ENCODE data around the gene BPHL. TPM values are rescaled to one million over a fixed set of nuclear protein-coding genes. Genes with fewer than 3 reads are reported as not detected.
"Not testable (repeated sequence)": the region's sequence is repeated elsewhere in the genome, so short reads cannot be mapped to it uniquely, and the experiment has no call there.

The BPHL gene
- total RNA-seq, 1 experiment from 2014 or later = 36.3 TPM

- H3K9me3 ChIP-seq (ENCODE audit: control insufficient read depth, insufficient read depth, low read depth, low read length); H3K27me3 ChIP-seq (ENCODE audit: control insufficient read depth, insufficient read depth, low read length); in situ Hi-C loops (cut with HindIII; ENCODE audit: low pct_unique_long_range_greater_than_20kb, low sequenced_read_pairs); H3K4me3 ChIP-seq (ENCODE audit: low read depth in 2 of 2, low read length in 2 of 2); H3K27ac ChIP-seq (ENCODE audit: low read length); CTCF ChIA-PET; POLR2A ChIA-PET; DNase-seq (ENCODE audit: low read depth, low spot score); ATAC-seq; BruUV-seq (replicated peaks); H3K36me3 ChIP-seq (ENCODE audit: control insufficient read depth, insufficient read depth, low read length): not testable (repeated sequence)
- H3K4me1 ChIP-seq (ENCODE audit: control insufficient read depth, insufficient read depth, low read length) = peaks cover 14% of the 10 kb centered on the region
- intact Hi-C loops (cut with micrococcal nuclease; ENCODE audit: unreplicated experiment) = loop anchor here (10.0 kb wide), 1 partner anchor 67 kb away; no protein-coding TSS in a partner anchor
Observed at GRCh38 chr6:3168046-3168445, 49.5 kb downstream of the BPHL start.

DNA sequence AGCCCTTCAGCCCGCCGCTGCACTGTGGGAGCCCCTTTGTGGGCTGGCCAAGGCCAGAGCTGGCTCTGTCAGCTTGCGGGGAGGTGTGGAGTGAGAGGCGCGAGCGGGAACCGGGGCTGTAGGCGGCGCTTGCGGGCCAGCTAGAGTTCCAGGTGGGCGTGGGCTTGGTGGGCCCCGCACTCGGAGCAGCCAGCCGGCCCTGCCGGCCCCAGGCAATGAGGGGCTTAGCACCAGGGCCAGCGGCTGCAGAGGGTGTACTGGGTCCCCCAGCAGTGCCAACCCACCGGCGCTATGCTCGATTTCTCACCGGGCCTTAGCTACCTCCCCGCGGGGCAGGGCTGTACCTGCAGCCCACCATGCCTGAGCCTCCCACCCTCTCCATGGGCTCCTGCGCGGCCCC lies 52.2 kb downstream of the BPHL start:
- H3K36me3 ChIP-seq (ENCODE audit: control insufficient read depth, insufficient read depth, low read length); BruUV-seq (replicated peaks): not testable (repeated sequence)
- POLR2A ChIA-PET = interaction anchor here (0.6 kb wide), 1 partner anchor 77 kb away, joined by 3 read pairs; no protein-coding TSS in a partner anchor

DNA sequence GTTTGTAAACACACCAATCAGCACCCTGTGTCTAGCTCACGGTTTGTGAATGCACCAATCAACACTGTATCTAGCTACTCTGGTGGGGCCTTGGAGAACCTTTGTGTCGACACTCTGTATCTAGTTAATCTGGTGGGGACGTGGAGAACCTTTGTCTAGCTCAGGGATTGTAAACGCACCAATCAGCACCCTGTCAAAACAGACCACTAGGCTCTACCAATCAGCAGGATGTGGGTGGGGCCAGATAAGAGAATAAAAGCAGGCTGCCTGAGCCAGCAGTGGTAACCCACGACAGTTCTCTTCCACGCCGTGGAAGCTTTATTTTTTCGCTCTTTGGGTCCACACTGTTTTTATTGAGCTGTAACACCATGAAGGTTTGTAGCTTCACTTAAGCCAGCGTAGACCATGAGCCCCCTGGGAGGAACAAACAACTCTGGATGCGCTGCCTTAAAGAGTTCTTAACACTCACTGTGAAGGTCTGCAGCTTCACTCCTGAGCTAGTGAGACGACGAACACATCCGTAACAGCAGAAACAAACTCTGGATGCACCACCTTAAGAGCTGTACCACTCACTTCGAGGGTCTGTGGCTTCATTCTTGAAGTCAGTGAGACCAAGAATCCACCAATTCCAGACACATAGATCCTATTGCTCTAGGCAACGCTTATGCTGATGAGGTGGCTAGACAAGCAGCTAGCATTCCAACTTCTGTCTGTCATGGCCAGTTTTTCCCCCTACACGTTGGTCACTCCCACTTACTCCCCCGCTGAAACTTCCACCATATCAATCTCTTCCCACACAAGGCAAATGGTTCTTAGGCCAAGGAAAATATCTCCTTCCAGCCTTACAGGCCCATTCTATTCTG lies 53.0 kb downstream of the BPHL start:
- H3K9me3 ChIP-seq (ENCODE audit: control insufficient read depth, insufficient read depth, low read depth, low read length); in situ Hi-C loops (cut with HindIII; ENCODE audit: low pct_unique_long_range_greater_than_20kb, low sequenced_read_pairs); H3K4me3 ChIP-seq (ENCODE audit: low read depth in 2 of 2, low read length in 2 of 2); DNase-seq (ENCODE audit: low read depth, low spot score); H3K36me3 ChIP-seq (ENCODE audit: control insufficient read depth, insufficient read depth, low read length); H3K27ac ChIP-seq (ENCODE audit: low read length); H3K4me1 ChIP-seq (ENCODE audit: control insufficient read depth, insufficient read depth, low read length); intact Hi-C loops (cut with micrococcal nuclease; ENCODE audit: unreplicated experiment); H3K27me3 ChIP-seq (ENCODE audit: control insufficient read depth, insufficient read depth, low read length); ATAC-seq; BruUV-seq (replicated peaks): not testable (repeated sequence)
- POLR2A ChIA-PET = interaction anchor here (0.6 kb wide), 1 partner anchor 76 kb away, joined by 3 read pairs; no protein-coding TSS in a partner anchor
- CTCF ChIA-PET = interaction anchor here (0.6 kb wide), 1 partner anchor 186 kb away, joined by 5 read pairs; no protein-coding TSS in a partner anchor

More for the DNA sequence above, 52.2 kb downstream of the BPHL start:
- H3K9me3 ChIP-seq (ENCODE audit: control insufficient read depth, insufficient read depth, low read depth, low read length); ATAC-seq; H3K27ac ChIP-seq (ENCODE audit: low read length); H3K4me3 ChIP-seq (ENCODE audit: low read depth in 2 of 2, low read length in 2 of 2); in situ Hi-C loops (cut with HindIII; ENCODE audit: low pct_unique_long_range_greater_than_20kb, low sequenced_read_pairs); H3K27me3 ChIP-seq (ENCODE audit: control insufficient read depth, insufficient read depth, low read length); H3K4me1 ChIP-seq (ENCODE audit: control insufficient read depth, insufficient read depth, low read length); intact Hi-C loops (cut with micrococcal nuclease; ENCODE audit: unreplicated experiment); DNase-seq (ENCODE audit: low read depth, low spot score): not testable (repeated sequence)
- CTCF ChIA-PET = interaction anchor here (0.6 kb wide), 1 partner anchor 185 kb away, joined by 5 read pairs; no protein-coding TSS in a partner anchor

GRCh38 chr6:3172789-3173188 lies 54.3 kb downstream of the BPHL start:
- intact Hi-C loops (cut with micrococcal nuclease; ENCODE audit: unreplicated experiment); H3K9me3 ChIP-seq (ENCODE audit: control insufficient read depth, insufficient read depth, low read depth, low read length); H3K27me3 ChIP-seq (ENCODE audit: control insufficient read depth, insufficient read depth, low read length); CTCF ChIA-PET; ATAC-seq; in situ Hi-C loops (cut with HindIII; ENCODE audit: low pct_unique_long_range_greater_than_20kb, low sequenced_read_pairs); H3K27ac ChIP-seq (ENCODE audit: low read length); H3K4me3 ChIP-seq (ENCODE audit: low read depth in 2 of 2, low read length in 2 of 2); H3K4me1 ChIP-seq (ENCODE audit: control insufficient read depth, insufficient read depth, low read length); BruUV-seq (replicated peaks); H3K36me3 ChIP-seq (ENCODE audit: control insufficient read depth, insufficient read depth, low read length); DNase-seq (ENCODE audit: low read depth, low spot score); POLR2A ChIA-PET: not testable (repeated sequence)

GRCh38 chr6:3173636-3174089 lies 55.2 kb downstream of the BPHL start:
- ATAC-seq; H3K9me3 ChIP-seq (ENCODE audit: control insufficient read depth, insufficient read depth, low read depth, low read length); in situ Hi-C loops (cut with HindIII; ENCODE audit: low pct_unique_long_range_greater_than_20kb, low sequenced_read_pairs); DNase-seq (ENCODE audit: low read depth, low spot score); H3K27me3 ChIP-seq (ENCODE audit: control insufficient read depth, insufficient read depth, low read length); H3K4me1 ChIP-seq (ENCODE audit: control insufficient read depth, insufficient read depth, low read length); H3K4me3 ChIP-seq (ENCODE audit: low read depth in 2 of 2, low read length in 2 of 2); CTCF ChIA-PET; H3K36me3 ChIP-seq (ENCODE audit: control insufficient read depth, insufficient read depth, low read length); BruUV-seq (replicated peaks); H3K27ac ChIP-seq (ENCODE audit: low read length); intact Hi-C loops (cut with micrococcal nuclease; ENCODE audit: unreplicated experiment): not testable (repeated sequence)
- POLR2A ChIA-PET = interaction anchor here (0.7 kb wide), 1 partner anchor 57 kb away, joined by 4 read pairs; no protein-coding TSS in a partner anchor

Measured in Panc1 (cell line).